ENCODE data around the gene TOR2A. TPM values are rescaled to one million over a fixed set of nuclear protein-coding genes. Genes with fewer than 3 reads are reported as not detected.

Gene TOR2A
- total RNA-seq, 1 experiment from 2014 or later, result 5.3 TPM

DNA sequence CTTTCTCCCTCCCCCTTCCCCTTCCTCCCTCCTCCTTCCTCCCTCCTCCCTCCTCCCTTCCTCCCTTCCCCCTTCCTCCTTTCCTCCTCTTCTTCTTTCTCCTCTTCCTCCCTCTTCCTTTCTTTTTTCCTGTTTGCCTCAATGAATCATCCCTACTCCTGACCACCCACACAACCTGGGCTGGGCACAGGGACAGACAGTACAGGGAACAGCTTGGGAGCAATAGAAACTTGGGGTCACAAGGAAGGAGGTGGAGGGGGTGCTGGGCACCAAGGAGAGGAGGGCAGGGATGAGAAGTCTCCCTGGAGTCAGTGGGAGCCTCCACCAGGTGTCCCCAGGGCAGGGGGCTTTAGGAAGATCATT, 14.2 kb downstream of the TOR2A start:
- no peak for DNase-seq (ENCODE audit: low read depth)

DNA sequence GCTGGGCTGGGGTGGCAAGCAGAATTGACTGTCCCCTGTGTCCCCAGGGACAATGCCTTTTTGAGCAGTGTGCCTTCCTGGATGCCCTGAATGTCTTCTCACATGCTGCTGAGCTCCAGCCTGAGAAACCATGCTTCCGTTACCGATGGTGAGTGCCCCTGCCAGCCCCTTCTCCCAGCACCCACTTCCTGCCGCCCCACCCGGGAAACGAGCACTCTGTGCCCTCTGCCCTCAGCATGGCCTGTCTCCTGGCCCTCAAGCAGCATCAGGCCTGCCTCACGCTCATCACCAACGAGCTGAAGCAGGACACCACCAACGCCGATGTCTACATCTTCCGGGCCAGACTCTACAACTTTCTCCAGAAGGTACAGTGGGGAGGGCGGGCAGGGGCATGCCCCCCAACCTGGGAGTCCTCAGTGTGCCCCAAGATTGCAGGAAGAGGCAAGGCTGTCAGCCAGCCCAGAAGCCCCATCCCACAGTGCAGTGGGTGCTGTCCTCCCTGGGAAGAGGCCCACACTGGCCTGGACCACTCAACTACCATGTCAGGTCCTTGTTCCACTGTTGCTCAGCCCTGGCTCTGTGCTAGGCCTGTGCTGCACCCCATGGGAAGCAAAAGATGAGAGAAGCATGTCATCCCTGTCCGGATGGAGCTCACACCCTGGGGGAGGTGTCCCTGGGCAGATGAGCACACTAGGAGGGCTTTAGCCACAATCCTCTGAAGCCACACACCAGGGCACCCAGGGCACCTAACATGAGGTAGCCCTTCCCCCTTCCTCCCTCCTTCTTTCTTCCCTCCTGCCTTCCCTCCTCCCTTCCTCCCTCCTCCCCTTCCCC, 14.8 kb downstream of the TOR2A start:
- no peak for DNase-seq (ENCODE audit: low read depth)

DNA sequence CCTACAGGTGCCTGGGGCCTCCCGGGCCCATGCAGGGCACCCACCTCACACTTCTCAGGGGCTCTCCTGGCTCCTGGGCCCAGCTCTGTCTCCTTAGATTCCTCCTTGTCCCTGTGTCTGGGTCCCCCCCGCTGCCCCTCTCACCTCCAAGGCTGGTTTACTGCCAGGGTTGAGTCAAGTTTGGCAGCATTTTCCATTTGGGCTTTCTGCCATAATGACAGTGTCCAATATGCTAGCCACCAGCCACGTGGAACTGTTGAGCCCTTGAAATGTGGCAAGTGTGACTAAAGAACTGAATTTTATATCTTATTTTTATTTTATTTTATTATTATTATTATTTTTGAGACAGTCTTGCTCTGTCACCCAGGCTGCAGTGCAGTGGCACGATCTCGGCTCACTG, 17.3 kb downstream of the TOR2A start:
- DNase-seq (ENCODE audit: low read depth), result no peak

DNA sequence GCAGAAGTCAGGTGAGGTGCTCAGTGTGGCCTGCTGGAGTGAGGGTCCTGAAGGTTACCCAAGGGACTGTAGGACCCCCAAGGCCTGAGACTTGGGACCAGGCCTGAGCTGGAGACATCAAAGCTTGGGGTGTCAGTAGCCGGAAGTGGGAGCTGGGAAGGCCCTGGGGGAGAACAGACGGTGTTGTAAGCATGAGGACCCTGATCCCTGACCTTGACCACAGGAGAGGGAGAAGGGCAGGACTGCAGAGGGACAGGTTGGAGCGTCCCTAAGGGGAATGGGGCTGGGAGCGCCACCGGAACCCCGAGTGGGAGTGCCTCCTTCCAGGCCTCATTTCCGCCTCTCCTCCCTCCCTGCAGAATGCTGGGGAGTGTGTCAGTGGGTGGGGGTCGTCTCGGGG, 18.7 kb downstream of the TOR2A start:
- no peak for DNase-seq (ENCODE audit: low read depth)

DNA sequence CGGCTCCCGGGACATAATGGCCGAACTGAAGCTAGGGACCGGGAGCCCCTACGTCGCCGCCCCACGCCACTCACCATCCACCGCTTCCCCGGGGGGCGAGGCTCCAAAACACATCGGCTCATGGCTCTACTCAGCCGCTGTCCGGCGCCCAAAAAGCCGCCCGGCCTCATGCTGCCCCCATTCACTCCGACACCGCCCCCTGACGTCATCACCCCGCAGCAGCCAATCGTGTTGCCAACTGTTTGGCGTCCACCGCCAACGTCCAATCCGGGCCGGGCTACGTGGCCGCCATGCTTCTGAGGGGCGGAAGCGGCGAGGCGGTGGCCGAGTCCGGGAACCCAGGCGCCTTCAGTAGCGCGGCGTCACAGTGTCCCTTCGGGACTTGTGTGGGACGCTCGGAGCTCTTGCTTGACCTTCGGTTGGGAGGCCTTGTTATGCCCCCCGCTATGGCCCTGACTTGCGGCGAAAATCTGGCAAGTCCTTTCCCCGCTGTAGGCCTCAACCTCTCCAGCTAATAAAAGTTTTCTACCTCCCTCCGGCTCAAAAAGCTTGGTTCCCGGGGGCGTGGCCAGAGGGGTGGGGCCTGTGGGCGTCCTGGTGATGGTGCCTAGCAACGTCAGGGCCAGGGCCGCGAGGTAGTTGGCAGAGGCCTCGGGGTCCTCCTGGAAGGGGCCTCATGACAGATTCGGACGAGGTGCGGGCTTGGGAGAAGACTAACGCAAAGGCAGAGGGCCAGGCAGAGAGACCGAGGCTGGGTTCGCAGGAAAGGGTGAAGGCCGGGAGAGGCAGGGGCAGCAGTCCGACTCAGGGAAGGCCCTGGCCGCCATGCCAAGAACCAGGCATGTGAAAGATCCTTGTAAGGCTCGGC, 19.4 kb downstream of the TOR2A start, which contains the start of the genes PTRH1 and TTC16:
Gene PTRH1 (minus strand): TSS at position 194 of the 868 bp plus-strand sequence. CDS start 24 bp downstream, at position 170.
Gene TTC16 (plus strand): TSS at position 610 of the 868 bp plus-strand sequence. CDS start 67 bp downstream, at position 677.
- DNase-seq (ENCODE audit: low read depth), result peak; percentile 100

DNA sequence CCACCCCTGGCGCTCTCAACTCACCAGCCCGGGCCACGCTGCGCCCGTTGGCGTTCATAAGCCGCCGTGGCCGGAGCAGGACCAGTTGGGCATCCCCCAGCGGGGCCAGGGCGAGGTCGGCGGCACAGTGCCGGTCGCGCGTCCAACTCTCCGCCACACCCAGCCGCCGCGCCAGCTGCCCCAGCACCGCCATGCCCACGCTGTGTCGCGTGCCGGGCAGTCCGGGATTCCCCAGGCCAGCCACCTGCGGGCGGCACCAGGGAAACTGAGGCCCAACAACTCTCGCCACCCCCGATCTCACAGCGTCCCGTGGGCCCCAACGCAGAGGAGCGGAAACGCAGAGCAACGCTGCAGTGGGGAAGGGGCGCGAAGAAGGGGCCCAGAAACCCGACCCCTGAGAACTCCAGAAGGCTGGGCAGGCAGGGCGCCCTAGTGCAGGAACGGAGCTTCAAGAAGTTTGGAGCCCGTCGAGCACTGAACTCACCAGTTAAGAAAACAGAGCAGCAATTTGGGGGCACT, 20.1 kb downstream of the TOR2A start:
- peak; percentile 38 for DNase-seq (ENCODE audit: low read depth)

DNA sequence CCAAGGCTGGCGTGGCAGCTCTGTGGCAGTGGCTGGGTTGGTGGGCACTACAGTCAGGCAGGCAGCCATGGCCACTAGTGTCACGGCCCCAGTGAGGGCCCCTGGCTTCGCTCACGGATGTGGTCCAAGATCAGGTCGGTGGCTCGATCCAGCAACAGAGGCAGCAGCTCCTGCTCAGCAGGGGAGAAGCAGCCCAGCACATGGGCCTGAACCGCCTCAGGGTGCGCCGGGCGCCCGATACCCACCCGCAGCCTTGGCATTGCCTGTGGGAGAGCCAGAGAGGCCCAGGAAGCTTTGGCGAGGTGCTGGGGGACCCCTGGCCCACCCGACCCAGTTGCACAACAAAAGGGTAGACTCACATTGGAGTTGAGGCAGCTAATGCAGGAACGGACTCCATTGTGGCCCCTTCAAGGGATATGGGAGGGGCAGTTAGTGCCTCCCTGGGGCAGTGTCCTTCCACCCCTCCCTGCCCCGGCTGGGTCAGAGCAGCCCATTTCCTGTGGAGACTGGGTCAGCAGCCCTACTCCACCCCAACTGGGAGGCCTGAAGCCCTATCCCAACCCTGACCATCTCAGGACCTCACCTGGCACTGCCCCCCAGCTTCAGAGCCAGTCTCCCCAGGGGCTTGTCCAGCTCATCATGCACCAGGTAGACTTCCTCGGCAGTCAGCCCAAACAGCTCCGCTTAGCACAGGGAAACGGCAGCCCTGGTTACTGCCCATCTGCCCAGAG, 20.9 kb downstream of the TOR2A start:
- DNase-seq (ENCODE audit: low read depth), result no peak

DNA sequence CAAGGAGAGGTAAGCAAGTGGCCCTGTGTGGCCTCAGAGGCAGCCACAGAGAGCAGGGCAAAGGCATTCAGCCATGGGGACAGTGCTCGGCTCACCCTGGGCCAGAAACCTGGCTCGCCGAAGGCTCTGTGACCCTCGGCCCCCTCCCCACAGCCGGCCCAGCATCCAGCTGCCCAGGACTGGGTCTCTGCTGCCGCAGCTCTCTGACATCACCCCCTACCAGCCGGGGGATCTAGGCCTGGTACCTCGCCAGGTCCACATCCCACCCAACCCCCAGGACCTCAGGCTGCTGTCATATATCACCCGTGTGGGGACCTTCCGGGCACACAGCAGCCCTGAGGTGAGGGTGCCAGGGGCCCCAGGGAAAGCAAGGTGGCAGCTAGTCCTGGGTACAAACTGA, 22.2 kb downstream of the TOR2A start:
- no peak for DNase-seq (ENCODE audit: low read depth)

DNA sequence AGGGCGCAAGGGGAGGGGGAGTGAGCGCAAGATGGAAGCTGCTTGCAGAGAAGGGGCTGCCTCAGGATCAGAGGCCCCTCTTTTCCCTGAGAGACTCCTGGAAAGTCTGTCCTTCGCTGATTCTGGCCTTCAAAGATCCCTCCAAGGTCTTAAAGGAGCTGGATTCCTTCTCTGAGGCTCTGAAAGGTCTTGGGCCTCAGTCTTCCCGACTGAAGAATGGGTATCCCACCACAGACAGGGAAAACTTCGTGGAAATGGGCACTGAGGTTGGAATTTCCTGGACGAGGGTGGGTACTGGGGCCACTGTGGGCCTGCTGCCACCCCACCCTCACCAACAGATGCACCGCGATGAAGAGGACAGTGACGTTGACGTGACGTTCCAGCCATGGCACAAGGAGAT, 22.7 kb downstream of the TOR2A start:
- no peak for DNase-seq (ENCODE audit: low read depth)

DNA sequence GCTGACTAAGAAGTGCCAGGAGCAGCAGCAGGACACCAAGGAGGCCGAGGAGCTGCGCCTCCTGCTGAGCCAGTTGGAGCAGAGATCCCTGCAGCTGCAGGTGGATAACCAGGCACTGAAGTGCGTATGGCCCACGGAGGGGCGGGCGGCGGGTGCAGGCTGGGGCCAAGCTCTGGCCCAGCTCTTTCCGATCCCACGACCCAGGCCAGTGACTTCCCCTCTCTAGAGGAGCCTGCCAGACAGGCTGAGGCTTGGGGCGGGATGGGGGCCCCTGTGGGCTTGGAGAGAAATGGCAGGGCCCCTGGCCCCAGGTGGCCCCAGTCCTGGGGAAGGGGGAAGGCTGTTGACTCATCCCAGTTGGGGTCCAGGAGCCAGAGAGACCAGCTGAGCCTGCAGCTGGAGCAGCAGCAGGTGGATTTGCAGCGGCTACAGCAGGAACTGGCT, 23.2 kb downstream of the TOR2A start:
- no peak for DNase-seq (ENCODE audit: low read depth)

DNA sequence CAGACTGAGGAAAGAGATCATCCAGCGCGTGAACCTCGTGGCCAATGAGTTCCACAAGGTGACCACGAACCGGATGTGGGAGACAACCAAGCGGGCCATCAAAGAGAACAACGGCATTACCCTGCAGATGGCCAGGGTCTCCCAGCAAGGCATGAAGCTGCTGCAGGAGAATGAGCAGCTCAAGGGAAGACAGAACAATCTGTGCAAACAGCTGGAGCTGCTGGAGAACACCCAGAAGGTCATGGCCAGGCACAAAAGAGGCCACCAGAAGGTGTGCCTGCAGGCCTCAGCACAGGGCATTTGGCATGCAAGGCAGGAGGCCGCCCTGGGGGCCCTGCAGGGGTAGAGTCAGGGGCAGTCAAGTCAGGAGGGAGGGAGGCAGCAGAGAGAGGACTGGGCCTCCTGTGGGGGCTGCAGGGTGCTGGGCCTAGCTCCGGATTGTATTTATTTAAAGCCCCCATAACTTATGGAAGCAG, 23.8 kb downstream of the TOR2A start:
- DNase-seq (ENCODE audit: low read depth), result no peak

DNA sequence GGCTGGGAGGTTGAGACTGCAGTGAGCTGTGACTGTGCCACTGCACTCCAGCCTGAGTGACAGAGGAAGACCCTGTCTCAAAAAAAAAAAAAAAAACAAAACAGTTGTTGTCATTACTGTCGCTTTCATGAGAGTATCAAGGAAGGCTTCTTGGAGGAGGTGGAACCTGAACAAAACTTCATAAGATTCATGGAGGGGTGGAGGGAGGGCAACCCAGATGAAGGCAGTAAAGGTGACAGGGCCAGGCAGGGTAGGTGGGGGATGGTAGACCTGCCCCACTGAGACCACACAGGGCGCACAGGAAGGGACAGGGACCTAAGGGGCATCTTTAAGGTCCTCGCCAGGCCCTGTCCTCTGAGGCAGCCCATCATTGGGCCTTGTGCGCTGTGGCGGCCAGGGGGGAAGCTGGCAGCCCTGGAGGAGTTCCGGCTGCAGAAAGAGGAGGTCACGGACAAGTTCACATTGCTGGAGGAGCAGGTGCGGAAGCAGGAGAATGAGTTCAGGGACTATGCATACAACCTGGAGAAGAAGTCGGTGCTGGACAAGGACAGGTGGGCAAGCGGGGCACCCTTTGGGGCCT, 24.8 kb downstream of the TOR2A start:
- DNase-seq (ENCODE audit: low read depth), result no peak

DNA sequence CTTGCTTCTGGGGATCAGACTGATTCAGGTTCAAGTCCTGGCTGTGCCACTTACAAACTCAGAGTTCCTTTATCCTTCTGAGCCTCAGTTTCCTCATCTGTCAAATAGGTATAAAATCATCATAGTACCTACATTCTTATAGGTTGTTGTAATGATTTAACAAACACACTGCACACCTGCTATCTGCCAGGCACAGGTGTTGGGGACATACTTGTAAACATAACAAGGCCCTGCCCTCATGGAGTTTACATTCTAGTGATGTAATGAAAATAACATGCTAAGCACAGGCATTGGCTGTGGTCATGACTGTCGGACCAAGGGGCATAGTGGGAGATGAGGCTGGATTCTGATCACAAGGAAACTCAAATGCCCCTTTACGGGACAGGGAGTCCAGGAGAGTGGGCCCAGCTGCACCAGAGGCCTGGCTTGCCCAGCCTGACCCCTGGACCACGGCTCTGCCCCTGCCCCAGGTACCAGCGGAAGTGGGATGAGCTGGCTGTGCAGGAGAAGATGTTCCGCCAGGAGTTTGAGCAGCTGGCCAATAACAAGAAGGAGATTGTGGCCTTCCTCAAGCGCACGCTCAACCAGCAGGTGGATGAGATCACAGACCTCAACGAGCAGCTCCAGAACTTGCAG, 26.0 kb downstream of the TOR2A start:
- no peak for DNase-seq (ENCODE audit: low read depth)

DNA sequence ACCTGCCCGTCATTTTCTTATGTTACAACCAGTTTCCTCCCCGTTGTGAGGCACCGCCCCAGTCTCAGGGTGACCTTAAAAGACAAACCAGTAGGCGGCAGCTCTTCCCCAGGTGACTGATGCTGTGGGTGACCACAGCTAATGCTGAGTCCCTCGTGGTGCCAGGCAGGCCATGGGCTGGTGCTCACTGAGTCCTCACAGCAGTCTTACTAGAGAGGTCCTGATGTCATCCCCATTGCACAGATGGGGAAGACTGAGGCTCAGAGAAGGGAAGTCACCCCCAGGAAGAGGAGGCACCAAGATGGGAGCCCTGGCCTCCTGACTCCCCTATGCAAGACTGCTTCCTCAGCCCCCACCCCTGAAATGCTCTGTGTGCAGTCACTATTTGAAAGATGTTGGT, 27.3 kb downstream of the TOR2A start:
- no peak for DNase-seq (ENCODE audit: low read depth)

DNA sequence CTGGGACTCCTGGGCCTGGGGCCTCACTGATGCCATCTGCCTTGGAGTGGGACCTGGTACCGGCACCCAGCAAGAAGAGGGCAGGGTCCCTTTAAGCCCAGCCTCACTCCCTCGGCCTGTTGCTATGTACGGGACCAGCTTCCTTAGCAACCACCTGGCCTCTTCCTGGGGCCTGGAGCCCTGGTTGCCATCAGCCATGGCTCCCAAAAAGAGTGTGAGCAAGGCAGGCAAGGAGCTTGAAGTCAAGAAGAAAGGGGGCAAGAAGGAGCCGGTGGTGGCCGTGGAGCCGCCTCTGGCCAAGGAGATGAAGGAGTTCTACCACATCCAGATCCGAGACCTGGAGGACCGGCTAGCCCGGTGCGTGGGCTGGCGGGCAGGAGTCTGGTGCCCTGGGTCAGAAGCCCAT, 28.3 kb downstream of the TOR2A start, which contains the start of gene CFAP157:
Gene CFAP157 (plus strand): TSS at position 153 of the 406 bp plus-strand sequence. CDS start 44 bp downstream, at position 197.
- no peak for DNase-seq (ENCODE audit: low read depth)

DNA sequence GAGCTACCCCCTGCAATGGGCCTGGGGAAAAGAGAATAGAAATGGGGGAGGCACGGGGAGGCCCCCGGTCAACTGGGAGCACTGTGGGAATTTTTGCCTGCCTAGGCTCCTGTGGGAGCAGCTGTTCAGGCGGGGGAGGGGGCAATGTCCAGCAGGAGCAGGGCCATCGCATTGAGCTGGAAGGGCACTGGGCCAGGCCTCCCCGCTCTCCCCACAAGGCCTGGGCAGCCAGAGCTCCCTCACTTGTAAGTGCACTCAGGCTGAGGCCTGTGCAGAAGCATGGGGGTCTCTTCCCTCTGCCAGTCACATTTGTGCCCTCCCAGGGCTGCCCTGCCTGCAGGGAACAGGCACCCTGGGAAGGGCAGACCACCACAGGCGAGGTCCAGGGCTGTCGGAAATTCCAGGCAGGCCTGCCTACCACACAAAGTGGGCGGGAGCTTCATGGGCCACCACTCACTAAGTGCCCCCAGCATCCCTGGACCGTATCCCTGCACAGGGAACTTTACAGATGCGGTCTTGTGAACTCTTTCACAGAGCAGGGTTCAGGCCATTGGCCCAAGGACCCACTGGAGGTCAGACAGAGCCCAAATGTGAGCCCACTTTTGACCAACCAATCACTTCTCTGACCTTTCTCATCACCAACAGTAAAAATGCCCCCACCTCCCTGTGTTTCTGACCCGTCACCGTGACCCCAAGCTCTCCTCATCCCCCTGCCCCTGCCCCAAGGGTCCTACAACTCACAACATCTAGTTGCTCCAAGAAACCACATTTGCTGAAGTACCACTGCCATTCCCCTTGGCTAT, 29.3 kb downstream of the TOR2A start:
- DNase-seq (ENCODE audit: low read depth), result no peak

DNA sequence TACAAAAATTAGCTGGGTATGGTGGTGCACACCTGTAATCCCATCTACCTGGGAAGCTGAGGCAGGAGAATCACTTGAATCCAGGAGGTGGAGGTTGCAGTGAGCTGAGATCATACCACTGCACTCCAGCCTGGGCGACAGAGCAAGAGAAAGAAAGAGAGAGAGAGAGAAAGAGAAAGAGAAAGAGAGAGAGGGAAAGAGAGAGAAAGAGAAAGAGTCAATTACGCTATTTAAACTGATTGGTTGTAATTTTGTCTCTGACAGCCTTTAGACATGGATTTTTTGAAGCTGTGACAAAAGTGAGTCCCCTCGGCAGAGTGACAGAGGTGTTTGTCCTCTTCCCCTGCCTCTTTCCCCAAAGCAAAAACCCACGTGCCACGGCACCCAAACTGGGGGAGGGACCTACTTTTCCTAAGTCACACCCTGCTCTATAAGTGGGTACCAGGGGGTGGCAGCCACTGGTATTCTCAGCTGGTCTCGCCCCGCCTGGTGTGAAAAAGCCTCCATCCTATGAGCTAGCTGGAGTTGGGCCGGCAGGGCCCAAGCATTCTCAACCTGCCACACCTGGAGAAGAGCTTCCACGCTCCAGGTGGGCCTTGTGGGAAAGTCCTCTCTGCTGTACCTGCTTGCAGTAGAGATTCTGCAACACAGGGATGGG, 31.7 kb downstream of the TOR2A start:
- DNase-seq (ENCODE audit: low read depth), result no peak

DNA sequence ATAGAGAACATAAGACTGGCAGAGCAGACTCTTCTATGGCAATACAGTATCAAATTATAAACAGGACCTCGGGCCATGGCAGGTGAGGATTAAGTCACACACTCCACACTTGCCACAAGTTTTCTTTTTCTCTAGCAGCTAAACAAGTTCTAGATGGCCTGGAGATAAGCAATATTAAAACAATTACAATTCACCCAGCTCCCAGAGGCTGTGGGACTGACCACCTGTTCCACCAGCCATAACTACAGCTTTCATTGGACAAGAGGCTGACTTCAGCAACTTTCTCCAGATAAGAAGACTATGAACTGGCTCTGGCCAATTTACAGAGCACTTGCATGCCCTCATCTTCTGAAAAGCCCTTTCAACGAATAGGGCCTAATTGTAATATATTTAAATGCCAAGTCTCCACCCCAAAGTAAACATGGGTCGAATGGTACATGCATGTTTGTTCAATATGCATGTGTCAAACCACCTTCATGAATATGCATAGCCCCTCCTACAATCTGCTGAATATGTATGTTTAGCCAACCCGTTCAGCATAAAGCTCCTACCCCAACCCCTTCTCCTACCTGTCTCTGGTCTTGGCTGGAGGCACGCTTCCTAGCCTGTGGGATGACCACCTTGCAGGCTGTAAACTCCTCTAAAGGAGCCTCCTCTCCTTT, 34.4 kb downstream of the TOR2A start:
- no peak for DNase-seq (ENCODE audit: low read depth)

DNA sequence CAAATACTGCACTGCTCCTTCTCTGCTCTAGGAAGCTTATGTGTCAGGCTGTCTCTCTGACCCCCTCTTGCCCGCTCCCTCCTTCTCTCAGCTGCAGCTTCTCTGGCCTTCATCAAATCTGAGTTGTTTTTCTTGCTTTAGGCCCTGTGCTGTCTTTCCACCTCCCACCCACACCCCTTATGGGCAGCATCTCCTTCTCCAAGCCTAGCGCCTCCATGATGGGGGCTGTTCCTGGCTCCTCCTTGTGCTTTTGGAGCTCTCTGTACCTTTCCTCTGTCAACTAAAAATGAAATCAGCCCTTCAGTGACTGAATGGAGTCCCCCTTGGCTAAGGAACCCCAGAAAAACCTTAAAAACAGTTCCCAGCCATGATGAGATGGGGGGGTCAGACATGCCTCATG, 35.0 kb downstream of the TOR2A start:
- no peak for DNase-seq (ENCODE audit: low read depth)
